WTC11 (cell line): ENCODE data around the gene CFAP100.

ENCODE experiments used
- CBFB ChIP-seq: sonication (generic); formaldehyde crosslinking; IDR thresholded peaks from 2 replicates; pipeline ENCODE4 v1.8.1; 2022; ENCODE audit warnings: mild to moderate bottlenecking, low read depth, missing genetic modification reagents
- ETV6 ChIP-seq: sonication (generic); formaldehyde crosslinking; IDR thresholded peaks from 2 replicates; pipeline ENCODE4 v1.8.1; 2022; ENCODE audit warnings: mild to moderate bottlenecking, missing genetic modification reagents
- RELA ChIP-seq: sonication (generic); formaldehyde crosslinking; IDR thresholded peaks from 2 replicates; pipeline ENCODE4 v1.8.1; 2022; ENCODE audit warnings: missing genetic modification reagents, mild to moderate bottlenecking, borderline replicate concordance
- TP53 ChIP-seq: sonication (generic); formaldehyde crosslinking; IDR thresholded peaks from 2 replicates; pipeline ENCODE4 v1.8.1; 2023; ENCODE audit warnings: mild to moderate bottlenecking, missing genetic modification reagents
- ZNF138 ChIP-seq: sonication (generic); formaldehyde crosslinking; conservative IDR thresholded peaks from 2 replicates; pipeline ENCODE4 v1.8.1; 2022; ENCODE audit warnings: mild to moderate bottlenecking, moderate library complexity, missing genetic modification reagents
- TF ChIP-seq, protein P1 (sequence below): fragments of 200-600 bp; IDR thresholded peaks from 2 replicates; pipeline ENCODE4 v1.8.0; 2022; ENCODE audit warnings: antibody characterized with exemption
- TF ChIP-seq, protein P2 (sequence below): sonication (generic); formaldehyde crosslinking; IDR thresholded peaks from 2 replicates; pipeline ENCODE4 v1.8.0; 2022; ENCODE audit warnings: mild to moderate bottlenecking, missing genetic modification reagents
- TF ChIP-seq, protein P3 (sequence below): sonication (generic); formaldehyde crosslinking; IDR thresholded peaks from 2 replicates; pipeline ENCODE4 v1.8.1; 2022; ENCODE audit warnings: low read depth, mild to moderate bottlenecking, moderate library complexity, missing genetic modification reagents, borderline replicate concordance

DNA sequence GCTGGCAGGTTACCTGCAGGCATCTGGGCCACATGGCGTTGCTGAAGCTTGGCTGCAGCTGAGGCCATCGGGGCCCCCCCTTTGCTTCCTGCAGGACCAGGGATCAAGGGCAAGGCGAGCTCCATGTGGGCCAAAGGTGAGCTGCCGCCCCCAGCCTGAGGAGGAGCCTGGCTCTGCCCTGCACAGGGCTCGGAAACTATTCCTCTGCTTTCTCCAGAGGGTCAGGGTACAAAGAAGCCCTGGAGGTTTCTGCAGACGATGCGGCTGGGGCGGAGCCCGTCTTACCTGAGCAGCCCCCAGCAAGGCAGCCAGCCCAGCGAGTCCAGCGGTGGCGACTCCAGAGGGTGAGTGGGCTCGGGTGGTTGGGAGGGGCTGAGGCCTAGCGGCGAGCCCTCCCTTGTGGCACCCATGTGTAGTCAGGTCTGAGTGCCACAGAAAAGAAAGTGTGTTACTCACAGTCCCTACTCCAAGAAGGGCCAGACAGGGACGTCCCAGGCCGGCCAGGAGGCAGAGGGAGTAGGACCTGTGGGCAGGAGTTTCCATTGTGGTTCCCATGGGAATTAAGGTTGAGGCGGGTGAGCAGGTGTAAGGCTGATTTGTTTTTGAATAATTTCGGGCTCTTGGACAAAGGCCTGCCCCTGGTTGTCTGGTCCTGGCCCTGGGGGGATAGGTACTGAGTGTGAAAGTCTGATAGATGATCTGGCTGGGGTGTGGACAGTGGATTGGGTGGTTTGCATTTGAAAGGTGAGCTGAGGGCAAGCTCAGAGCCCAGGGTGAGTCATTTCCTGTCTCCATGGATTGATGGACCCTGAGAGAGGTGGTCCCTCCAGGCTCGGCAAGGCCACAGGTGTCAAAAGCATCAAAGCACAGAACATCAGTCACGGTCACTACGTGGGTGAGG, 25.4 kb downstream of the CFAP100 start:
- TF ChIP-seq, protein P1, sequence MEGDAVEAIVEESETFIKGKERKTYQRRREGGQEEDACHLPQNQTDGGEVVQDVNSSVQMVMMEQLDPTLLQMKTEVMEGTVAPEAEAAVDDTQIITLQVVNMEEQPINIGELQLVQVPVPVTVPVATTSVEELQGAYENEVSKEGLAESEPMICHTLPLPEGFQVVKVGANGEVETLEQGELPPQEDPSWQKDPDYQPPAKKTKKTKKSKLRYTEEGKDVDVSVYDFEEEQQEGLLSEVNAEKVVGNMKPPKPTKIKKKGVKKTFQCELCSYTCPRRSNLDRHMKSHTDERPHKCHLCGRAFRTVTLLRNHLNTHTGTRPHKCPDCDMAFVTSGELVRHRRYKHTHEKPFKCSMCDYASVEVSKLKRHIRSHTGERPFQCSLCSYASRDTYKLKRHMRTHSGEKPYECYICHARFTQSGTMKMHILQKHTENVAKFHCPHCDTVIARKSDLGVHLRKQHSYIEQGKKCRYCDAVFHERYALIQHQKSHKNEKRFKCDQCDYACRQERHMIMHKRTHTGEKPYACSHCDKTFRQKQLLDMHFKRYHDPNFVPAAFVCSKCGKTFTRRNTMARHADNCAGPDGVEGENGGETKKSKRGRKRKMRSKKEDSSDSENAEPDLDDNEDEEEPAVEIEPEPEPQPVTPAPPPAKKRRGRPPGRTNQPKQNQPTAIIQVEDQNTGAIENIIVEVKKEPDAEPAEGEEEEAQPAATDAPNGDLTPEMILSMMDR, result no peak
- TF ChIP-seq ZNF138 (CRISPR knock-in tag) (no peak), CBFB (CRISPR knock-in tag) (no peak), RELA (CRISPR knock-in tag) (0 out of 2 replicates have a peak, but pooled peaks have one; percentile 32), TP53 (CRISPR knock-in tag) (no peak), ETV6 (no peak)
- TF ChIP-seq, protein P2, sequence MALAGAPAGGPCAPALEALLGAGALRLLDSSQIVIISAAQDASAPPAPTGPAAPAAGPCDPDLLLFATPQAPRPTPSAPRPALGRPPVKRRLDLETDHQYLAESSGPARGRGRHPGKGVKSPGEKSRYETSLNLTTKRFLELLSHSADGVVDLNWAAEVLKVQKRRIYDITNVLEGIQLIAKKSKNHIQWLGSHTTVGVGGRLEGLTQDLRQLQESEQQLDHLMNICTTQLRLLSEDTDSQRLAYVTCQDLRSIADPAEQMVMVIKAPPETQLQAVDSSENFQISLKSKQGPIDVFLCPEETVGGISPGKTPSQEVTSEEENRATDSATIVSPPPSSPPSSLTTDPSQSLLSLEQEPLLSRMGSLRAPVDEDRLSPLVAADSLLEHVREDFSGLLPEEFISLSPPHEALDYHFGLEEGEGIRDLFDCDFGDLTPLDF (CRISPR knock-in tag), result no peak
- TF ChIP-seq, protein P3, sequence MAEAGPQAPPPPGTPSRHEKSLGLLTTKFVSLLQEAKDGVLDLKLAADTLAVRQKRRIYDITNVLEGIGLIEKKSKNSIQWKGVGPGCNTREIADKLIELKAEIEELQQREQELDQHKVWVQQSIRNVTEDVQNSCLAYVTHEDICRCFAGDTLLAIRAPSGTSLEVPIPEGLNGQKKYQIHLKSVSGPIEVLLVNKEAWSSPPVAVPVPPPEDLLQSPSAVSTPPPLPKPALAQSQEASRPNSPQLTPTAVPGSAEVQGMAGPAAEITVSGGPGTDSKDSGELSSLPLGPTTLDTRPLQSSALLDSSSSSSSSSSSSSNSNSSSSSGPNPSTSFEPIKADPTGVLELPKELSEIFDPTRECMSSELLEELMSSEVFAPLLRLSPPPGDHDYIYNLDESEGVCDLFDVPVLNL (CRISPR knock-in tag), result no peak
